Osteoblast (primary cell): ENCODE results near the gene SERINC5. TPM values are rescaled to one million over a fixed set of nuclear protein-coding genes. Genes with fewer than 3 reads are reported as not detected.

ENCODE experiments used
- DNase-seq: peaks from one replicate; pipeline ENCODE4 v3.0.0; 2011; ENCODE audit warnings: low spot score, mixed read lengths; ENCODE audit not compliant: insufficient read length; ENCODE audit errors: missing footprints
- H2AFZ ChIP-seq: 2 replicates; pipeline ENCODE4 v1.6.0; 2011; ENCODE audit warnings: mild to moderate bottlenecking, low read length
- H3K27ac ChIP-seq: 2 replicates; pipeline ENCODE4 v1.5.1; 2011; ENCODE audit warnings: mild to moderate bottlenecking, low read depth, low read length, moderate library complexity
- H3K27me3 ChIP-seq: 2 replicates; pipeline ENCODE4 v1.6.0; 2012; ENCODE audit warnings: mild to moderate bottlenecking, control low read depth, inconsistent platforms, low read length, moderate library complexity; ENCODE audit not compliant: insufficient read depth
- H3K36me3 ChIP-seq: 2 replicates; pipeline ENCODE4 v1.5.1; 2011; ENCODE audit warnings: mild to moderate bottlenecking, low read length, control low read depth, moderate library complexity; ENCODE audit not compliant: insufficient read depth
- H3K4me1 ChIP-seq: 2 replicates; pipeline ENCODE4 v1.5.1; 2011; ENCODE audit warnings: mild to moderate bottlenecking, low read length, control low read depth, moderate library complexity; ENCODE audit not compliant: insufficient read depth
- H3K4me2 ChIP-seq: 2 replicates; pipeline ENCODE4 v1.6.0; 2011; ENCODE audit warnings: mild to moderate bottlenecking, low read length; ENCODE audit not compliant: insufficient read depth
- H3K4me3 ChIP-seq: fragments of 200-600 bp; sonication (generic); 3 replicates; pipeline ENCODE4 v1.5.1; 2012; ENCODE audit warnings: mild to moderate bottlenecking, low read length, inconsistent platforms; ENCODE audit not compliant: insufficient read depth
- H3K79me2 ChIP-seq: 2 replicates; pipeline ENCODE4 v1.6.0; 2012; ENCODE audit warnings: mild to moderate bottlenecking, low read length, control low read depth, inconsistent platforms; ENCODE audit not compliant: insufficient read depth
- H3K9me3 ChIP-seq: 2 replicates; pipeline ENCODE4 v1.5.1; 2011; ENCODE audit warnings: low read depth, low read length, control low read depth
- H4K20me1 ChIP-seq: 2 replicates; pipeline ENCODE4 v1.6.0; 2012; ENCODE audit warnings: mild to moderate bottlenecking, low read length, control low read depth; ENCODE audit not compliant: insufficient read depth
- total RNA-seq: library from RNA; depleted of rRNA; stranded (reverse); fragments of >200 nt; gene quantifications from 2 replicates; pipeline ENCODE4 v1.2.3, GENCODE V29; 2012
- TF ChIP-seq, protein P1 (sequence below): IDR thresholded peaks from 2 replicates; pipeline ENCODE4 v1.5.1; 2011; ENCODE audit warnings: mild to moderate bottlenecking, low read depth, low read length, moderate library complexity; ENCODE audit errors: extremely low read depth

The SERINC5 gene
- total RNA-seq, 1 donor: 96.3 TPM

DNA sequence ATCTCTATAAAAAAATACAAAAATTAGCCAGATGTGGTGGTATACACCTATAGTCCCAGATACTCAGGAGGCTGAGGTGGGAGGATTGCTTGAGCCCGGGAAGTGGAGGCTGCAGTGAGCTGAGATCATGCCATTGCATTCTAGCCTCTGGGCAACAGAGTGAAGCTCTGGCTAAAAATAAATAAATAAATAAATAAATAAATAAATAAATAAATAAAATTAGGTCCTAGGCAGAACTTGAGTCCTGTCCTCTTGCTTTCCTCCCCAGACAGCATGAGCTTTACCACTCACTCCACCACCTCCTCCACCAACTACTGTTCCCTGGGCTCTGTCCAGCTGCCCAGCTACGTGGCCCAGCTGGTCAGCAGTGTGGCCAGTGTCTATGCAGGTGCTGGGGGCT lies 32.3 kb upstream of the SERINC5 start:
- Histone ChIP-seq H3K4me2 (no peak overlapping the region), H4K20me1 (no peaks in the 10 kb centered on the region), H3K4me1 (no peaks in the 10 kb centered on the region), H3K36me3 (no peaks in the 10 kb centered on the region), H3K27ac (no peak overlapping the region), H3K27me3 (peaks cover 7% of the 10 kb centered on the region), H3K4me3 (no peak overlapping the region), H3K9me3 (no peaks in the 10 kb centered on the region), H2AFZ (no peak overlapping the region), H3K79me2 (no peaks in the 10 kb centered on the region)
- TF ChIP-seq, protein P1, sequence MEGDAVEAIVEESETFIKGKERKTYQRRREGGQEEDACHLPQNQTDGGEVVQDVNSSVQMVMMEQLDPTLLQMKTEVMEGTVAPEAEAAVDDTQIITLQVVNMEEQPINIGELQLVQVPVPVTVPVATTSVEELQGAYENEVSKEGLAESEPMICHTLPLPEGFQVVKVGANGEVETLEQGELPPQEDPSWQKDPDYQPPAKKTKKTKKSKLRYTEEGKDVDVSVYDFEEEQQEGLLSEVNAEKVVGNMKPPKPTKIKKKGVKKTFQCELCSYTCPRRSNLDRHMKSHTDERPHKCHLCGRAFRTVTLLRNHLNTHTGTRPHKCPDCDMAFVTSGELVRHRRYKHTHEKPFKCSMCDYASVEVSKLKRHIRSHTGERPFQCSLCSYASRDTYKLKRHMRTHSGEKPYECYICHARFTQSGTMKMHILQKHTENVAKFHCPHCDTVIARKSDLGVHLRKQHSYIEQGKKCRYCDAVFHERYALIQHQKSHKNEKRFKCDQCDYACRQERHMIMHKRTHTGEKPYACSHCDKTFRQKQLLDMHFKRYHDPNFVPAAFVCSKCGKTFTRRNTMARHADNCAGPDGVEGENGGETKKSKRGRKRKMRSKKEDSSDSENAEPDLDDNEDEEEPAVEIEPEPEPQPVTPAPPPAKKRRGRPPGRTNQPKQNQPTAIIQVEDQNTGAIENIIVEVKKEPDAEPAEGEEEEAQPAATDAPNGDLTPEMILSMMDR: no peak
- DNase-seq: no peak

DNA sequence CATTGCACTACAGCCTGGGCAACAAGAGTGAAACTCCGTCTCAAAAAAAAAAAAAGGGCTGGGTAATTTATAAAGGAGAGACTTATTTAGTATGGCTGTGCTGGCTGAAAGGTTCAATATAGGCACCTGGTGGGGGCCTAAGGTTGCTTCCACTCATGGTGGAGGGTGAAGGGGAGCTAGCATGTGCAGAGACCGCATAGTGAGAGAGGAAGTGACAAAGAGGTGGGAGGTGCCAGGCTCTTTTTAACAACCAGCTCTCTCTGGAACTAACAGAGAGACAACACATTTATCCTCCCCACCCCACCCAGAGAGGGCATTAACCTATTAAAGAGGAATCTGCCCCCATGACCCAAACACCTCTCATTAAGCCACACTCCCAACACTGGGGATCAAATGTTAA lies 28.9 kb upstream of the SERINC5 start:
- Histone ChIP-seq H3K27me3 (peaks cover 7% of the 10 kb centered on the region), H3K9me3 (no peaks in the 10 kb centered on the region), H3K36me3 (no peaks in the 10 kb centered on the region), H3K79me2 (no peaks in the 10 kb centered on the region), H2AFZ (no peak overlapping the region), H4K20me1 (no peaks in the 10 kb centered on the region), H3K4me2 (no peak overlapping the region), H3K27ac (no peak overlapping the region), H3K4me3 (no peak overlapping the region), H3K4me1 (no peaks in the 10 kb centered on the region)
- no peak for DNase-seq
- TF ChIP-seq, protein P1: no peak

DNA sequence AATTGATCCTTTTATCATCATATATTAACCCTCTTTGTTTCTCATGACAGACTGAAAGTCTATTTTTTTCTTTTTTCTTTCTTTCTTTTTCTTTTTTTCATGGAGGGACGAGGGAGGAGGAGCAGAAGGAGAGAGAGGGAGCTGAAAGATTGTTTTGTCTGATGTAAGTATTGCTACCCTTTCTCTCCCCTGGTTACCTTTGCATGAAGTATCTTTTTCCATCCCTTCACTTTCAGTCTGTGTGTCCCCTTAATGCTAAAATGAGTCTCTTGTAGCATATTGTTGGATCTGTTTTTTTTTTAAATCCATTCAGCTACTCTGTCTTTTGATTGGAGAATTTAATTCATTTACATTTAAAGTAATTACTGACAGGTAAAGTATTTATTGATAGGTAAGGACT lies 27.5 kb upstream of the SERINC5 start:
- no peak for DNase-seq
- peaks cover 7% of the 10 kb centered on the region for H3K27me3 ChIP-seq
- no peaks in the 10 kb centered on the region for H3K9me3 ChIP-seq
- no peaks in the 10 kb centered on the region for H3K79me2 ChIP-seq
- H2AFZ ChIP-seq: no peak overlapping the region
- no peaks in the 10 kb centered on the region for H4K20me1 ChIP-seq
- no peak overlapping the region for H3K4me2 ChIP-seq
- no peaks in the 10 kb centered on the region for H3K4me1 ChIP-seq
- H3K4me3 ChIP-seq: no peak overlapping the region
- TF ChIP-seq, protein P1: no peak
- H3K36me3 ChIP-seq: no peaks in the 10 kb centered on the region
- no peak overlapping the region for H3K27ac ChIP-seq

DNA sequence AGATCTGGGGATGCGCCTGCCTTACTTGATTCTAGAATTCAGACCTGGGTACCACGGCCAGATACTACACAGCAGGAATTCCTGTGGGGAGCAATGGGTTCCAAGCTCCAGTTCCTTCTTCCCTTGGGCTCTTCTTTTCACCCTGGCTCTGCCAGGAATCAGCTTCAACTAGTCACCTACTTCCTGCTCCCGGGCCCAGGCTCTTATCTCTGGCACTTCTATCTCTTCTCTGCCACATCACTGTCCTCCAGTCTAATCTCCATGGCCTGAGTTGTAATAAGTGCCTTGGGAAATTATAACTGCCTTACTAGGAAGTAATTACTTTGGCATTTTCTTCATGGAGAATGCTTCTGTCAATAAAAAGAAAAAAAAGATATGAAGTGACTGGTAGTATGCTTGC lies 26.2 kb upstream of the SERINC5 start:
- H4K20me1 ChIP-seq: no peaks in the 10 kb centered on the region
- TF ChIP-seq, protein P1: no peak

More for the DNA sequence above, 26.2 kb upstream of the SERINC5 start:
- H3K27me3 ChIP-seq: peaks cover 7% of the 10 kb centered on the region
- no peak overlapping the region for H3K4me3 ChIP-seq
- H3K27ac ChIP-seq: no peak overlapping the region
- H3K4me1 ChIP-seq: no peaks in the 10 kb centered on the region
- H3K4me2 ChIP-seq: no peak overlapping the region
- H2AFZ ChIP-seq: no peak overlapping the region
- no peaks in the 10 kb centered on the region for H3K79me2 ChIP-seq
- no peaks in the 10 kb centered on the region for H3K9me3 ChIP-seq
- no peaks in the 10 kb centered on the region for H3K36me3 ChIP-seq
- peak; percentile 32 for DNase-seq
